GM23338 (cell line): Measurements from ENCODE around the gene ADIPOR1. TPM values are rescaled to one million over a fixed set of nuclear protein-coding genes. Genes with fewer than 3 reads are reported as not detected.

Experiments used
- ATAC-seq: fragments of 200-7000 bp; cut with Tn5 transposase; 3 replicates; pipeline ENCODE4 v1.9.1; 2020
- DNase-seq: peaks from one replicate; pipeline ENCODE4 v3.0.0-alpha.2; 2015; ENCODE audit warnings: low spot score
- H2AFZ ChIP-seq: fragments of 200-600 bp; sonication (generic); 2 replicates; pipeline ENCODE4 v1.8.0; 2016; ENCODE audit warnings: antibody characterized with exemption, mild to moderate bottlenecking, moderate library complexity
- H3F3A ChIP-seq: fragments of 200-600 bp; sonication (generic); replicated peaks from 2 replicates; pipeline ENCODE4 v1.8.0; 2017; ENCODE audit warnings: antibody characterized with exemption, mixed run types, low read depth
- H3K27ac ChIP-seq: fragments of 200-600 bp; sonication (generic); 2 replicates; pipeline ENCODE4 v1.6.1; 2016; ENCODE audit warnings: low read depth
- H3K27me3 ChIP-seq: fragments of 200-600 bp; sonication (generic); 2 replicates; pipeline ENCODE4 v1.8.0; 2016; ENCODE audit warnings: mild to moderate bottlenecking, mixed run types, moderate library complexity; ENCODE audit not compliant: insufficient read depth
- H3K36me3 ChIP-seq: fragments of 200-600 bp; sonication (generic); 2 replicates; pipeline ENCODE4 v1.8.0; 2016; ENCODE audit warnings: mild to moderate bottlenecking; ENCODE audit not compliant: insufficient read depth
- H3K4me1 ChIP-seq: fragments of 200-600 bp; sonication (generic); 2 replicates; pipeline ENCODE4 v1.8.0; 2016; ENCODE audit warnings: mild to moderate bottlenecking, moderate library complexity; ENCODE audit not compliant: insufficient read depth
- H3K4me2 ChIP-seq: fragments of 200-600 bp; sonication (generic); 2 replicates; pipeline ENCODE4 v1.7.1; 2017; ENCODE audit warnings: mixed run types
- H3K4me3 ChIP-seq: fragments of 200-600 bp; sonication (generic); 2 replicates; pipeline ENCODE4 v1.6.1; 2016; ENCODE audit warnings: mixed run types
- H3K79me2 ChIP-seq: fragments of 200-600 bp; sonication (generic); replicated peaks from 2 replicates; pipeline ENCODE4 v1.8.0; 2017; ENCODE audit warnings: mild to moderate bottlenecking; ENCODE audit not compliant: insufficient read depth
- H3K9me2 ChIP-seq: fragments of 200-600 bp; sonication (generic); 2 replicates; pipeline ENCODE4 v1.8.0; 2017; ENCODE audit not compliant: insufficient read depth
- H4K20me1 ChIP-seq: fragments of 200-600 bp; sonication (generic); replicated peaks from 2 replicates; pipeline ENCODE4 v1.8.0; 2017; ENCODE audit warnings: mild to moderate bottlenecking; ENCODE audit not compliant: insufficient read depth
- H3K27ac Mint-ChIP-seq: 2 replicates; pipeline ENCODE4 v1.8.0; 2020; ENCODE audit warnings: inconsistent platforms, mild to moderate bottlenecking, moderate library complexity, mixed read lengths
- H3K27me3 Mint-ChIP-seq: 3 replicates; pipeline ENCODE4 v1.8.0; 2022; ENCODE audit warnings: low read depth, mild to moderate bottlenecking, moderate library complexity, mixed read lengths, inconsistent platforms; ENCODE audit not compliant: insufficient read depth, poor library complexity
- H3K36me3 Mint-ChIP-seq: 3 replicates; pipeline ENCODE4 v1.8.0; 2021; ENCODE audit warnings: low read depth, mild to moderate bottlenecking, inconsistent platforms, moderate library complexity, mixed read lengths
- H3K4me1 Mint-ChIP-seq: 3 replicates; pipeline ENCODE4 v1.8.0; 2020; ENCODE audit warnings: mild to moderate bottlenecking, inconsistent platforms, mixed read lengths
- H3K4me3 Mint-ChIP-seq: 3 replicates; pipeline ENCODE4 v1.8.0; 2021; ENCODE audit warnings: moderate library complexity, mild to moderate bottlenecking, inconsistent platforms, mixed read lengths
- H3K9me3 Mint-ChIP-seq: 3 replicates; pipeline ENCODE4 v1.8.0; 2020; ENCODE audit warnings: moderate library complexity, mild to moderate bottlenecking, inconsistent platforms, mixed read lengths
- CREB1 ChIP-seq: fragments of 250-450 bp; sonication (Bioruptor Pico); IDR thresholded peaks from 2 replicates; pipeline ENCODE4 v1.5.0; 2020; ENCODE audit warnings: low read depth, mild to moderate bottlenecking, moderate library complexity
- EZH2phosphoT487 ChIP-seq: fragments of 200-600 bp; sonication (generic); IDR thresholded peaks from one replicate; pipeline ENCODE4 v1.8.1; 2018; ENCODE audit warnings: antibody characterized with exemption; ENCODE audit not compliant: unreplicated experiment
- JUNB ChIP-seq: IDR thresholded peaks from one replicate; pipeline ENCODE4 v1.6.1; 2016; ENCODE audit warnings: antibody characterized with exemption; ENCODE audit not compliant: unreplicated experiment
- REST ChIP-seq: IDR thresholded peaks from one replicate; pipeline ENCODE4 v1.6.1; 2018; ENCODE audit warnings: antibody characterized with exemption; ENCODE audit not compliant: unreplicated experiment
- ZNF114 ChIP-seq: fragments of 250-450 bp; sonication (Bioruptor Pico); IDR thresholded peaks from 2 replicates; pipeline ENCODE4 v1.5.0; 2020; ENCODE audit warnings: mild to moderate bottlenecking, moderate library complexity
- ZNF331 ChIP-seq: fragments of 250-450 bp; sonication (Bioruptor Pico); IDR thresholded peaks from 2 replicates; pipeline ENCODE4 v1.5.0; 2020; ENCODE audit warnings: low read depth, mild to moderate bottlenecking, moderate library complexity
- ZNF462 ChIP-seq: fragments of 250-450 bp; sonication (Bioruptor Pico); IDR thresholded peaks from 2 replicates; pipeline ENCODE4 v1.5.0; 2020; ENCODE audit warnings: mild to moderate bottlenecking, moderate library complexity
- polyA plus RNA-seq: library from polyadenylated mRNA; unstranded; fragments of >200 nt; fragmentation: Nextera tagmentation; extraction: Ambion mirVana; gene quantifications from 2 replicates; pipeline ENCODE4 v1.2.1, GENCODE V29; 2016
- total RNA-seq: library from RNA; depleted of rRNA; stranded (reverse); fragments of >200 nt; shearing (Covaris generic); gene quantifications from 2 replicates; pipeline ENCODE4 v1.2.3, GENCODE V29; 2014

The ADIPOR1 gene
- total and polyA plus RNA-seq, 2 experiments from 2014 or later, result 47.2 to 59.1 TPM

GRCh38 chr1:202944438-202944921 is 13.6 kb downstream of the ADIPOR1 start:
- Histone ChIP-seq H3K27ac (no peak overlapping the region), H3K36me3 (peaks cover 45% of the 10 kb centered on the region), H3K27me3 (no peaks in the 10 kb centered on the region), H3K79me2 (no peaks in the 10 kb centered on the region; the same call in 1 of the 2 replicates), H3K4me2 (no peak overlapping the region), H3K4me3 (no peak overlapping the region), H3F3A (no peaks in the 10 kb centered on the region), H4K20me1 (peaks cover 9% of the 10 kb centered on the region), H2AFZ (no peak overlapping the region), H3K4me1 (no peaks in the 10 kb centered on the region), H3K9me2 (no peaks in the 10 kb centered on the region)
- no peaks in the 10 kb centered on the region for H3K4me1 Mint-ChIP-seq
- H3K4me3 Mint-ChIP-seq, result no peak overlapping the region
- DNase-seq (no peak), ATAC-seq (no peak)
- H3K9me3 Mint-ChIP-seq, result no peaks in the 10 kb centered on the region
- peaks cover 68% of the 10 kb centered on the region for H3K36me3 Mint-ChIP-seq
- no peak for TF ChIP-seq REST
- TF ChIP-seq CREB1 (CRISPR knock-in tag), result no peak
- no peak for TF ChIP-seq EZH2phosphoT487
- no peak for TF ChIP-seq JUNB
- TF ChIP-seq ZNF462 (CRISPR knock-in tag), result no peak
- TF ChIP-seq ZNF114 (CRISPR knock-in tag), result no peak
- no peak for TF ChIP-seq ZNF331 (CRISPR knock-in tag)
- no peak overlapping the region for H3K27ac Mint-ChIP-seq
- no peaks in the 10 kb centered on the region for H3K27me3 Mint-ChIP-seq
